ENCODE measurements around the gene UQCRC1. TPM values are rescaled to one million over a fixed set of nuclear protein-coding genes. Genes with fewer than 3 reads are reported as not detected.

Gene UQCRC1
- total and polyA plus RNA-seq, 8 donors = 148 to 203 (median 166) TPM

DNA sequence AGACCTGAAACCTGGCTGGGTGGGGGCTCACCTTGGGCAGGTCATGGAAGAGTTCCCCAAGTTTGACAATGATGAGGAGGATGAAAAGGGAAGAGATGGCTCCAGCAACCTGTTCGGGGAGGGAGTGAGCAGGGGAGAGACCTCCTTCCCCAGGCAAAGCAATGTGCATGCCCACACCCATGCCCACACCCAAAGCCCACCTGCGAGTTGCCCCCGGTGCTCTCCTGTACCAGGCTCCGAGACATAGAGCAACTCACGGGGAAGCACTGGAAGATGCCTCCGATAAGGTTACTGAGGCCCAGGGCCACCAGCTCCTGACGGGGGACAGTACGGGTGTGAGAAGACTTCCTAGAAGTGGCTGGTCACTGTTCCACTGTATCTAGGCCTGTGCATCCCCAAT lies 21.0 kb upstream of the UQCRC1 start:
- H3K36me3 ChIP-seq = peaks cover 0 to 82% of the 10 kb centered on the region in 2 donors
- H3K27ac ChIP-seq = no peak overlapping the region
- intact Hi-C loops (cut with DNase I) = no loop called here
- TF ChIP-seq, protein P1, sequence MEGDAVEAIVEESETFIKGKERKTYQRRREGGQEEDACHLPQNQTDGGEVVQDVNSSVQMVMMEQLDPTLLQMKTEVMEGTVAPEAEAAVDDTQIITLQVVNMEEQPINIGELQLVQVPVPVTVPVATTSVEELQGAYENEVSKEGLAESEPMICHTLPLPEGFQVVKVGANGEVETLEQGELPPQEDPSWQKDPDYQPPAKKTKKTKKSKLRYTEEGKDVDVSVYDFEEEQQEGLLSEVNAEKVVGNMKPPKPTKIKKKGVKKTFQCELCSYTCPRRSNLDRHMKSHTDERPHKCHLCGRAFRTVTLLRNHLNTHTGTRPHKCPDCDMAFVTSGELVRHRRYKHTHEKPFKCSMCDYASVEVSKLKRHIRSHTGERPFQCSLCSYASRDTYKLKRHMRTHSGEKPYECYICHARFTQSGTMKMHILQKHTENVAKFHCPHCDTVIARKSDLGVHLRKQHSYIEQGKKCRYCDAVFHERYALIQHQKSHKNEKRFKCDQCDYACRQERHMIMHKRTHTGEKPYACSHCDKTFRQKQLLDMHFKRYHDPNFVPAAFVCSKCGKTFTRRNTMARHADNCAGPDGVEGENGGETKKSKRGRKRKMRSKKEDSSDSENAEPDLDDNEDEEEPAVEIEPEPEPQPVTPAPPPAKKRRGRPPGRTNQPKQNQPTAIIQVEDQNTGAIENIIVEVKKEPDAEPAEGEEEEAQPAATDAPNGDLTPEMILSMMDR (IDR thresholded peaks at IDR 0.05) = no peak
- H3K4me3 ChIP-seq = no peak overlapping the region
- no peaks in the 10 kb centered on the region for H3K9me3 ChIP-seq
- H3K4me1 ChIP-seq = peaks cover 8 to 10% of the 10 kb centered on the region in 2 donors
- H3K27me3 ChIP-seq = no peaks in the 10 kb centered on the region
- peak in 1 of 4 donors; percentile 41 for DNase-seq
- ATAC-seq = no peak

DNA sequence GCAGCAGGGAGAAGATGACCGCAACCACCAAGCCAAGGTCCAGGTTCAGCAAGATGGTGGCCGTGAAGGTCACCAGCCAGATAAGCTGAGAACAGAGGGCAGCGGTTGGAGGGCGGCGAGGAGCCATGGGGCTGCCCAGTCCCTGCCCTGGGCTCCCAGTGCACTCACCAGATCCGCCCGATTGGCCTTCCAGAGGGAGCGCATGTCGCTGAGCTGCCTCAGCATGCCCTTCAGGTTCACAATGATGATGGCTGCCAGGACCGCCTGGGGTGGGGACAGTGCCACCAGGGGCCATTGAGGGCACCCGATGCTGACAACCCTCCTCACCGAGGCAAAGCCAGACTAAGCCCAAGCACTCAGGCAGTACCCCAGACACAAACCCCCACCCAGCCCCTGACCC lies 20.4 kb upstream of the UQCRC1 start:
- no peak overlapping the region for H3K4me3 ChIP-seq
- H3K27ac ChIP-seq = no peak overlapping the region
- DNase-seq (peak in 1 of 4 donors; percentile 49), ATAC-seq (no peak)
- no peaks in the 10 kb centered on the region for H3K9me3 ChIP-seq
- TF ChIP-seq, protein P1 (IDR thresholded peaks at IDR 0.05) = no peak
- peaks cover 8 to 10% of the 10 kb centered on the region in 2 donors for H3K4me1 ChIP-seq
- H3K36me3 ChIP-seq = peaks cover 0 to 86% of the 10 kb centered on the region in 2 donors
- no peaks in the 10 kb centered on the region for H3K27me3 ChIP-seq
- intact Hi-C loops (cut with DNase I) = no loop called here

DNA sequence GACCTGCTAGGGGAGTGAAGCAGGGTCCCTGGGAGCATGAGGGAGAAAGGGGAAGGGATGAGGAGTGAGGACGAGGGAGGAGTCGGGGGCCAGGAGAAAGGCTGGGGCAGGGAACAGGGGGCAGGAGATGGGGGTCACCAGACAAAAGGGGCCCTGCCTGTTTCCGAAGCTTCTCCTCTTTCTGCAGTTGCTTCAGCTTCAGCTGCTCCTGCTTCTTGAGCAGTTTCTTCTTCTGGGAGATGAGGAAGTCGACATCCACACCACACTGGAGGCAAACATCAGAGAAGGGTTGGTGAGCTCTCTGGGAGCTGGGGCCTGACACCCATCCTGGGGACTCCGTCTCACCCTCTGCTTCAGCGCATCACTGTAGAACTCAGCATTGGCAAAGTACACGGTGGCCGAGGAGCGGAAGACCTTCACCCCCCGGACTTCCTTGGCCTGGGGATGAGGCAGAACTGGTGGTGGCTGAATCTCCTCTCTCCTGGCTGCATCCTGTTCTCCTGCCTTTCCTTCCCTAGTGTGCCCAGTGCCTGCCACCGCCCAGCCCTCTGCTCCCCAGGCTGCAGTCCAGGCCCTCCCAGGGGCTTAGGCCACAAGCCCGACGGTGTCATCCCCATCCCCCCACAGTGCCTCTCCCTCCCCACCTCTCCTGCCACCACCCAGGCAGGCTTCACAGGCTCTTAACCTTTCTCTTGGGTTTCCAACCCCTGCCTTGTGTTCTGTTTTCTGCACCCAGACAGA lies 19.0 kb upstream of the UQCRC1 start:
- H3K27me3 ChIP-seq = no peaks in the 10 kb centered on the region
- H3K27ac ChIP-seq = no peak overlapping the region
- peaks cover 0 to 91% of the 10 kb centered on the region in 2 donors for H3K36me3 ChIP-seq
- TF ChIP-seq, protein P1 (IDR thresholded peaks at IDR 0.05) = no peak
- no peaks in the 10 kb centered on the region for H3K9me3 ChIP-seq
- peaks cover 0 to 7% of the 10 kb centered on the region in 2 donors for H3K4me1 ChIP-seq
- no peak overlapping the region for H3K4me3 ChIP-seq
- DNase-seq (peak in 1 of 4 donors; percentile 54), ATAC-seq (no peak)
- intact Hi-C loops (cut with DNase I) = no loop called here

DNA sequence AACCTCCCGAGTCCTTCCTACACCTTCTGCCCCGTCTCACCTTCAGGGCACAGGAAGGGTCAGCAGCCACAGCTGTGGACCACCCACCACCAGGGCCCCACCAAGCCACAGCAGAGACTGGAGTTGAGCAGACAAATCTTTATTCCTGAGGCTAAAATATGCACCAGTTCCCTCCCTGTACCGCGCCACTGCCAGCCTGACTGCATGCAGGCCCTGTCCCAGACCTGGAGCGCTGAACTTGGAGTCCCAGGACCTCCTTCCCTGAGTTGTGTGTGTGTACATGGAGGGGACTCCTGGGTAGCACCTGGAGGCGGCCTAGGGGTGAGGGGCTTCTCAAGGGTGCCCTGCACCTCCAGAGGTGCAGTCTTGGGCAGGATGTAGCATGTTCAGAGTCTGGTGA lies 16.2 kb upstream of the UQCRC1 start:
- peaks cover 0 to 62% of the 10 kb centered on the region in 2 donors for H3K36me3 ChIP-seq
- no peaks in the 10 kb centered on the region for H3K27me3 ChIP-seq
- H3K9me3 ChIP-seq = no peaks in the 10 kb centered on the region
- no peak overlapping the region for H3K4me3 ChIP-seq
- intact Hi-C loops (cut with DNase I) = no loop called here
- DNase-seq (peak in 1 of 4 donors; percentile 40), ATAC-seq (no peak)
- TF ChIP-seq, protein P1 (IDR thresholded peaks at IDR 0.05) = no peak
- no peak overlapping the region for H3K27ac ChIP-seq
- H3K4me1 ChIP-seq = peaks cover 0 to 7% of the 10 kb centered on the region in 2 donors

DNA sequence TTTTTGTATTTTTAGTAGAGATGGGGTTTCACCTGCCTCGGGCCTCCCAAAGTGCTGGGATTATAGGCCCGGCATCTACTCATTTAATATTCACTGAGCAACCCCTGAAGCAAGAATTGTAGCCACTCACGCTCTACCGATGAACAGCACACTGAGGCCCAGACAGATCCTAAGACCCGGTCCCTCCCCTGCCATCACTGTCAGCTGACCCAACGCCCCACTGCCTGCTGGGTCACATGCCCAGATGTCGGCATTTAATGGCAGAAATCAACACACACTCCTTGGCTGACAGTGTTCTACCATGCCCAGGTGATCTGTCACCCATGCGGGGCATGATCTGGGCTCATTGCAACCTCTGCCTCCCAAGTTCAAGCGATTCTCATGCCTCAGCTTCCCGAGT lies 15.3 kb upstream of the UQCRC1 start:
- intact Hi-C loops (cut with DNase I) = no loop called here
- Histone ChIP-seq H3K27ac (no peak overlapping the region), H3K27me3 (no peaks in the 10 kb centered on the region), H3K9me3 (no peaks in the 10 kb centered on the region), H3K4me1 (peaks cover 0 to 7% of the 10 kb centered on the region in 2 donors), H3K36me3 (peaks cover 0 to 54% of the 10 kb centered on the region in 2 donors), H3K4me3 (no peak overlapping the region)
- ATAC-seq (no peak), DNase-seq (peak in 1 of 4 donors; percentile 14)
- TF ChIP-seq, protein P1 (IDR thresholded peaks at IDR 0.05) = no peak
